Stimulated activated CD8-positive, alpha-beta memory T cell treated with anti-CD3 and anti-CD28 coated beads, Interleukin-7, amount 100 ng/mL, for 48 hours (primary cell): ENCODE results near the gene PKIG.
"Not testable (repeated sequence)": the region's sequence is repeated elsewhere in the genome, so short reads cannot be mapped to it uniquely, and the experiment has no call there.

ENCODE experiments used
- DNase-seq, 2 donors: peaks; one replicate each; pipeline ENCODE4 v3.0.0-alpha.2; 2020; ENCODE audit warnings: low read depth in 1 of 2; ENCODE audit errors: extremely low read depth in 1 of 2

PKIG gene

GRCh38 chr20:44654210-44654609, 71.8 kb downstream of the PKIG start:
- DNase-seq: not testable (repeated sequence)

- no peak for DNase-seq
Measured at GRCh38 chr20:44656448-44656847, 74.1 kb downstream of the PKIG start.

GRCh38 chr20:44657875-44658274, 75.5 kb downstream of the PKIG start:
- DNase-seq: no peak

- no peak for DNase-seq
Measured at GRCh38 chr20:44658810-44659209, 76.4 kb downstream of the PKIG start.

GRCh38 chr20:44659931-44660330, 77.6 kb downstream of the PKIG start:
- DNase-seq: no peak

GRCh38 chr20:44660581-44660980, 78.2 kb downstream of the PKIG start:
- no peak for DNase-seq

GRCh38 chr20:44662261-44662660, 79.9 kb downstream of the PKIG start:
- DNase-seq: no peak

- no peak for DNase-seq
Measured at GRCh38 chr20:44664131-44664530, 81.8 kb downstream of the PKIG start.

GRCh38 chr20:44666066-44666465, 83.7 kb downstream of the PKIG start:
- no peak for DNase-seq
